ENCODE results near the gene TFCP2L1.
A peak's percentile ranks its signal among the peaks of the same experiment; 100 is the strongest.

Gene TFCP2L1

DNA sequence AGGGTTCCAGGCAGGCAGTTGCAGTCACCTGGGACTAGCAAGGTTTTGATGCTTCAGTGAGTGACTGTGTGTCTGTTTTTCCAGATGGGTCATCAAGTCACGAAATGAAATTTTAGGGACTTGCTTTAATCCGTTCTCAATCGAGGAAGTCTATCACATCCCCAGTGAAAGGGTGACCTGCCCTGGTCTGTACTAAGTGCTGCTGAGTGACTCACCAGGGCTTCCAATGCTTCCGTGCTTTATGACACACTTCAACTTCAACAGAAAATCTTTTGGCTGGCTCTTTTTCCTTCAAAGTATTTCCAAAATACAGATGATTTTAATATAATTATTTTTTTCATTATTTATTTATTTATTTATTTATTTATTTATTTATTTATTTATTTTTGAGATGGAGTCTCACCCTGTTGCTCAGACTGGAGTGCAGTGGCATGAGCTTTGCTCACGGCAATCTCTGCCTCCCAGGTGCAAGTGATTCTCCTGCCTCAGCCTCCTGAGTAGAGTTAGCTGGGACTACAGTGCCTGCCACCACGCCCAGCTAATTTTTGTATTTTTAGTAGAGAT, 18.4 kb downstream of the TFCP2L1 start:
- no peak for DNase-seq

DNA sequence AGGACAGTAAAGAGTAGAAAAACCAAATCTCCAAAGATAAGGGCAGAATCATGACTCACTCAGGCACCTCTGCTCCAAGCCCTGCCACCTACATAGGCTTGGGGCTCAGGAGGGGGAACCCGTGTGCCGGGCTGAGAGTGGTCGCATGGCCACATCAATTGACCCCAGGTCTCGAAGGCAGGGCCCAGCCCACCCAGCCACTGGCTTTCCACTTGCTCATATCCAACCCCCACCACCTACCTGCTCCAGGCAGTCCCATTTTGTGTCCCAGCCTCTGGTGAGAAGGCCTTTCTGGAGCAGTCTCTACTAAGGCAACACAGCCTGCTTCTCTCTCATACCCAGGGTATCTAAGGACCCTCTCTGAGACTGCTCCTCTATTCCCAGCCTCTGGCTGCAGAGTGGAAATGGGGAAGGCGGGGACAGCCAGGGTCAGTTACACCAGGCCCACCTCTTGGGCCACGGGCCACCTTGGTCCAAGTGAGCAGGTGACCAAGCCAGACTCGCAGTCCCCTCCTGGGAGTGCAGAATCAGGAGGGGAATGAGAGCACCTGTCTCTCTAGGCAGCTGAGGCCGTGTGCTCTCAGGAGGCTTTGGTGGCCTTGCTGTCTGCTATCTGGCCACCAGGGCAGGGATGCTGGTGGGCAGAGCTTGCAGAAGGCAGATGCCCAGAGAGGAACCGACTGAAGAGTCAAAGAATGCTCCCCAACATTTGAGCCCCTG, 20.8 kb downstream of the TFCP2L1 start:
- DNase-seq = no peak

DNA sequence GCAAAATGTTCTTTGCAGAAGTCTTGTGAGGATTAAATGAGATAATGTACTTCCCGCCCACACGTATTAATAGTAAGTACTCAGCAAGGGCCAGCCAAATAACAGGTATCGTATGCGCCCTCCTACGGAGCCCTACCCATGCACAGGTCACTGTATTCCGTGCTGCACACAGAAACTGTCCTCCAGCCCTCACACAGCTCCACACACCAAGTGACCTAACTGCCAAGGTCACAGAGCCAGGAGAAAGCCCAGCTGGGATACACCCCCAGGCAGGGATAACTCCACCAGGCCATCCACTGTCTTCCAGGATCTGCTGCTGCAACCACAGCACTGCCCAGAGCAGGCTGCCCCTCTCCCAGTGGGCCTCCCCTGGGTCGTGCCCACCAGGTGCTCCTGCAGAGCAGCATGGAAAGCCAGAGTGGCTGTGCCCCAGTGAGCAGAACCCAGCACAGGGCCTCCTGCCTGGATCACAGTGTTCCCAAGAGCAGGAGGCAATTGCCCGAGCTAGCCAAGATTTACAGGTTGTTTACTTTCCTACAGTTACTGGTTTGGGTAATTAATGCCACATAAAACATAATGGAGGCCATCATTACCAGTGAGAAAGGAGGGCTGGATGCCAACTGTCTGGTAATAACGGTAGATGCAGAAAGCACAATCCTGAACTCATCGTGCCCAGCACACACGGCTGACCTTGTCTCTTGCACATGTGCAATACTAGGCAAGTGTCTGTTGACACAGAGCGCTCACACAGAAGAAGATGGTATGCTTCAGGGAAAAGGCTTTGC, 24.4 kb downstream of the TFCP2L1 start:
- DNase-seq = peak; percentile 29

DNA sequence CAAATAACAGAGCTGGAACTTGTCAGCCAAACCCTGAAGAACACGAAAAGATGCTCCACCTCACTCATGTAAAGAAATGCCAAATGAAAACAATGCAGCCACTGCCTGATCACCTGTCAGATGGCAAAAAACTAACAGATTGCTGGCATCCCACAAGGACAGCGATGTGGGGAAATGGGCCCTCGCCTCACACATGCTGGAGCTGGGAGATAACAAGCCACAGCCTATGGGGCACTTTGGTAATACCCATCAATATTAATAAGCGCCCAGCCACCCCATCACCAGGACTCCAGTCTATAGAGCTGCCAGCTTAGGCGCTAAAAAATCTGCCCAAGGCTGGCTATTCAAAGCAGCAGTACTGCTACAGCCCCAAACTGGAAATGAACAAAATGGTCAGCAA, 27.0 kb downstream of the TFCP2L1 start:
- DNase-seq = no peak

DNA sequence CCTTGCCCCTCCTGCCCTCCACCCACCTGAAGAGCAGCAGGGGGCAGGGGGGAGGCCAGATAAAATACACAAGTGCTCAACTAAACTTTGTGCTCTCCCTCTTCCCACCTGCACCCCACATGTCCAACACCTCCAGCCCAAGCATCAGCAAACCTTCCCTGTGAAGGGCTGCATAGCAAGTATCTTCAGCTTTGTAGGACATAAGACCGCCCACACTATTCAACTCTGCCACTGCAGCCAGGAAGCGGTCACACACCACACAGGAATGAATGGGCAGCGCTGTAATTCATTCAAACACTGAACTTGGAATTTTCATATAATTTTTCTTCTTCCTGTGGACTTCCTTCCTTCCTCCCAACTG, 27.5 kb downstream of the TFCP2L1 start:
- DNase-seq = no peak

DNA sequence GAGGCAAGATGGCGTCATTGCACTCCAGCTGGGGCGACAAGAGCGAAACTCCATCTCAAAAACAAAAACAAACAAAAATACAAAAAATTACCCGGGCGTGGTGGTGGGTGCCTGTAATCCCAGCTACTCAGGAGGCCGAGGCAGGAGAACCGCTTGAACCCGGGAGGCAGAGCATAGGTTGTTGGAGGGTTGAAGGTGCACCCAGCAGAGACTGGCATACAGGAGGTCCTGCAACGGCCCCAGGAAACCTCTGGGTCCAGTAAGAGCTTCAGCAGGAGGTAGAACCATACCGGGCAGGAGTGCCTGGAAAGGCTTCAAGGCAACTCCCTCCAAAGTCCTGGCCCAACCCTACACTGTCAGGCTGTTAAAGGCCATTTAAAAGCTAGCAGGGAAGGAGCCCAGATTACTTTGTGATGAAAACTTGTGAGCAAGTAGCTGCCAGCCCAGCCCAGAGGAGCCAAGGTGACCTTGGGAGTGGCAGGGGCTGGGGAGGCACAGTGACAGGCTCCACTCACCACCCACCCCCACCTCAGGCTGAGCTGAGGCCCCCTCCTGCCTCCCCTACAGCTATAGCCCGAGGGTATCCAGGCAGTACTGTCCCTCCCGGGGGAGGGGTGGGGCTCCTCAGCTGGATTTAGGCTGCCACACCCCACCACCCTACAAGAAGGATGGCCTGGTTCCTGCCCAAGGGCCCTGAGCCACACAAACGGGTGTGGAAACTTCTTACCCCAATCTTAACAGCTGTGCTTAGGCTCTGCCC, 28.1 kb downstream of the TFCP2L1 start:
- DNase-seq = no peak

DNA sequence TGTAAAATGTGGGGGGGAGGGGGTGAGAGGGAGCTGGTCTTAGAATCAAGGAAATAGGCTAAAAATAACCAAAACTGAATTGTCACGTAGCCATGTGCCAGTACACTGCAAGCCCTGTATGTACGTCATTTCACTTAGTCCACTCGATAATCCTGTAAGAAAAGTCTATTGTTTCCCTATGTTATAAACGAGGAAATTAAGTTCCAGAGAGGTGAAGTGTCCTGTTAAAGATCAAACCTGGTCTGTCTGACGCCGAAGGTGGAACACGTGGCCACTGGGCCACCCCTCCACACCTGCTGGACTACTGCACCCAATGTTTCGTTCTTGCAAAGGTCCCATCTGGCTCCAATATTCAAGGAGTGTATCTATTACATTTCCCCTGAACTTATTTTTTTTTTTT, 29.6 kb downstream of the TFCP2L1 start:
- no peak for DNase-seq

DNA sequence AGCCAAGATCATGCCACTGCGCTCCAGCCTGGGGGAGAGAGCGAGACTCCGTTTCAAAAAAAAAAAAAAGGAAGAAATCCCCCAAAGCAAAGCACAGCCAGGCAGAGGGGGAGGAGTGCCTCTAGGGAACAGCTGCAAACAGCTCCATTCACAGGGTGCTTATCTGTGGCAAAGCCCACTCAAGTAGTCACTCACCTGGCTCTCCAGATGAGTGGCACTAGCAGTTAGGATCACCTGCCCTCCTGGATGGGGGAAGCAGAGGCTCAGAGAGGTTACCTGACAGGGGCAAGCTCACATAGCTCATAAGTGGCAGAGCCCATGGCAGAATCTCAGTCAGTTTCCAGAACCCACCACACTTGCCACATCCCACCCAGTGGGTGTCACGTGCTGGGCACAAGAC, 30.3 kb downstream of the TFCP2L1 start:
- no peak for DNase-seq

DNA sequence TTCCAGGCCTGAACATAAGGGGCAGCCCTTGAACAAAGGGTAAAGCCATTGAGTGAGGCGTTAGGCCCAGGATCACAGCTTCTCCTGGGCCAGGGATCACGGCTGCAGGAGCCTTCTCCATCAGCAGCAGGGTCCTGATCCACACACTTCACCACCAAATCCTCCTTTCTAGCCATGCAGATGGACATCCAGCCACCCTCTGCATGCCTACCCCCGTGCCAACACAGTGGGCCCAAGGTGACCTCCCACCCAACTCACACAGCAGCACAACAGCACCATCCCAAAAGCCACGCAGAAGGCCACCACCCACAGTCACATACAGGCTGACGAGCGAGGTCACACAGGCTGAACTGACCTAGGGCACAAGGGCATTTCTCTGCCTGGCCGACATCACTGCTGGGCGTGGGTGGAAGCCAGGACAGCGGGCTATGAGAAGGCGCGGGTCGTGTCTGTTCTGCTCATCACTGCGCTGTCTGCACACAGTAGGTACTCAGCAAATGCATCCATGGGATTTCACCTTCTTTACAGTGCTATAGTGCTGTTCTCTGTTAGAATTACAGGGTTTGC, 31.2 kb downstream of the TFCP2L1 start:
- DNase-seq = no peak

DNA sequence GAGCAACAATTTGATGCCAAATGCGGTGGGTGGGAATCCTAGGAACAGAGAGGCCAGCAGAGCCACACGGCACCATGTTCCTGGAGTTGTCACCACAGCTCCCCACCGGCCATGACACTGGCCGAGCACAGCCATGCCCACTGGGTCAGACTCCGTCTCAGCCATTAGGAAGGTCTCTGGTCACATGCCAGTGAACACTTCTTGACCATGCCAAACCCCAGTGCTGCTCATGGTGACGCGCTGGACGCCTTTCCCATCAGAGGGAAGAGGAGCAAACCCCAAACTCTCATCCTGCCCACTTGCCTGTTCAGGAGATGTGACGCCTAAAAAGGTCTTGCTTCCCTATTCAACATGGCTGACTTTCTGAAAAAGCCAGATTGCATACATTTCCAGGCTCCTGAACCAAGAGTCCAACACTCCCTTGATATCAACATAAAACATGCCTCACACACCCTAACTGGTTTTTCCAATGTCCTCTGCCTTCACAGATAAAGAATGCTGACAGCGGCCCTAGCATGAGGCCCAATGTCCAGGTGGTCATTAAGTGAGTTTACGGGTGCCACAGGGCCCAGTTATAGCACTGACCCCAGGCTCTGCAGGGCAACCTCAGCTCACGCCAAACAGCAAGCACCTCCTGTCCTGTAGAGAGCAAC, 31.9 kb downstream of the TFCP2L1 start:
- no peak for DNase-seq

DNA sequence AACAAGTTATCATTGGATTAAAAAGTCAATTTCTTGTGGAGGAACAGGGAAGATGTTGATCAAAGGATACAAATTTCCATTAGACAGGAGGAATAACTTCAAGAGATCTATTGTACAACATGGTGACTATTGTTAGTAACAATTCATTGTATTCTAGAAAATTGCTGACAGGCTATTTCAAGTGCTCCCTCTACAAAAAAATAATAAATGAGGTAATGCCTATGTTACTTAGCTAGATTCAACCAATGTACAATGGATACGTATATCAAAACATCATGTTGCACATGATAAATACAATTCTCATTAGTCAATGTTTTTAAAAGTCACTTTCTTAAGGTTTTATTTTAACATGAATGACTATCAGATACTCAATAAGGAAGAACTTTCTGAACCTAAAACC, 33.5 kb downstream of the TFCP2L1 start:
- DNase-seq = no peak

DNA sequence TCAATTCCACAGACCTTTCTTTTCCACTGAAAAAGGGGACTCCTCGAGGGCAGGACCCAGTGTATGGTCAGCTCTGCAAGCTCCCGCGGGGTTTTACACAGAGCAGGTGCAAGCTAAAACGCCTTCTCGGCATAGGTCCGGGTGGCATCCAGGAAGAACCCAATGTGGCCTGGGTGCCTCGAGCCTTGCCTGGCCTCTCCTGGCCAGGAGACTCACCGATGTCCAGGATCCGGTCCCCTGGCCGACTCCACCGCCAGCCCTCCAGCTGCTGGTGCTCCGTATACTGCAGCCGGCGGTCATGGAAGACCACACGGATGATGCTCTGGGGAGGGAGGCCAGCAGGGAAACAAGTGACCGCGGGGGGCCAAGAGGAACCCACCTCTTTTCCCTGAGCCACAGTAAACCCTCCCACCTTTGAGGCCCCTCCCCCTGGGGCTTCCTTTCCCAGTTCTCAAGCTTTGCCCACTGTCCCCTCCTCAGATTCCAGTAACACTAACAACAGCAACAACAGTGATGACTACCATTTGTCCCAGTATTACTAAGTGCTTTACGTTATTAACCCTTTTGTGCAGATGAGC, 36.1 kb downstream of the TFCP2L1 start:
- no peak for DNase-seq

DNA sequence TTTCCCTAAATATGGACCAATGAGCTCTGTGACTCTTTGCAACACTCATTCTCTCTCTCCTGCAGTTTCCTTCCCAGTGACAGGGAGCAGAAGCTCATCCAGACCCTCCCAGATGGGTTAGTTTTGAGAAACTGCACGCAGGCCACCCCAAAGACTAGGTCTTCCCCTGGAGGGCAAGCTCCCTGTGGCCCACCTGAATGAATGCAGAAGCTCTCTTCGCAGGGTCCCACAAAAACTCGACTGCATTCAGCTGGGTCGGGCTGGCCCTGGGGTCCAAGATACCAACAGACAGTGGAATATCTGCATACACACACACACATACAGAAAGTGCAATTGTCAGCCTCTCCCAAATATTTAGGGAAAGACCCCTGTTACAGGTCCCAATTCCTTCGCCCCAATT, 37.0 kb downstream of the TFCP2L1 start:
- DNase-seq = no peak

DNA sequence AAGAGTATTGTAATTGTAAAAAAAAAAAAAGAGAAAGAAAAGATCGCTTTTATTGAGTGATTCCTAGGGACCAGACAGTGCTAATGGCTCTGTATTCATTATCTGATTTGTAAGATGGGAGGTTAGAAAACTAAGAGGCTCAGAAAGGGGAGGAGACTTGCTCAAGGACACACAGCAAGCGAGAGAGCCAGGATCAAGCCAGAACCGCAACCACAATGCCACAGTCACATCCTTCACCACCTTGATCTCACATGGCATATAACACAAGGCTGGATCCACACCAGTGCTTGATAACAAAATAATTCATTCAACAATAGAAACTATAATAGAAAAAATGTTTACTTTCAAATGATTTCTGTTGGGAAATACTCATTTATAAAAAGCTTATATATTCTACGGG, 37.5 kb downstream of the TFCP2L1 start:
- no peak for DNase-seq

DNA sequence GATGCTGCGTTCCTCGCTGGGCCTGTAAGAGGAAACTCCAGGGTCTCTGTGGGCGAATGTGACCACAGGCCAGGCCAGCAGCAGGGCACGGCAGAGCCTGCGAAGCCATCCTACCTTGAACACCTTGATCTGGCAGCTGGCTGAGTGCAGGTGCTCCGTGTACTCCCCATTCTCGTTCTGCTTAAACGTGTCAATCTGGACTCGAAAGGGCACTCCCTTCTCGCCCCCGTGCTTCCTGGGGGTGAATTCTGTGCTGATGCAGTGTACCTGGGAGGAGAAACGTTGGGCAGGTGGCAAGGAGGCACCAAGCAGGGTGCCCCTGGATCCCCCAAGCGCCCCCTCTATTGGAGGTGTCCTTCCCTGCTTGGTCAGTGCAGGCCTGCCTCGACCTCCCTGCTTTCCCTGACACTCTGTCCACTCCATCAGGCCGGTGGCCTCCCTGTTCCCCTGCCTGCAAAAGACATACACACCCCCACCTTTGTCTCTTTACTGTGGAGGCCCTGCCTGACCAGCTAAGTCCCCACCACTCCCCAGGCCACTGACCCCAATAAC, 38.2 kb downstream of the TFCP2L1 start:
- no peak for DNase-seq

DNA sequence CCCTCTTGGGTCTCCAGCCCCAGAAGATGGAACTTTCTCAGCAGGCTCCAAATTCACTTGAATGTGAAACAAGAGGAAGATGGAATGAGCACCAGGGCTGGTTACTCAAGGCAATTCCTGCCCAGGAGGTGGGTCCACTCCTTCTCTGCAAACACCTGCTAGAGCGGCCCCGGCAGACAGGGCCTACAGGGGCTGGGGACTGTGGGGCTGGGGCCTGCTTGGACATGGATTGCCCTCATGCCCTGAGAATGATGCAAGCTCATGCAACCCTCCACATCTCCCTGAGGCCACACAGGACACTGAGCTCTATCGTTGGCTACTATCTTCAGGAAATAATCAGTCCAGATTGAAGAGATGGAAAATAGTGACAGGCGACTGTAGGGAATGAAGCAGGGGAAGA, 39.1 kb downstream of the TFCP2L1 start:
- no peak for DNase-seq

DNA sequence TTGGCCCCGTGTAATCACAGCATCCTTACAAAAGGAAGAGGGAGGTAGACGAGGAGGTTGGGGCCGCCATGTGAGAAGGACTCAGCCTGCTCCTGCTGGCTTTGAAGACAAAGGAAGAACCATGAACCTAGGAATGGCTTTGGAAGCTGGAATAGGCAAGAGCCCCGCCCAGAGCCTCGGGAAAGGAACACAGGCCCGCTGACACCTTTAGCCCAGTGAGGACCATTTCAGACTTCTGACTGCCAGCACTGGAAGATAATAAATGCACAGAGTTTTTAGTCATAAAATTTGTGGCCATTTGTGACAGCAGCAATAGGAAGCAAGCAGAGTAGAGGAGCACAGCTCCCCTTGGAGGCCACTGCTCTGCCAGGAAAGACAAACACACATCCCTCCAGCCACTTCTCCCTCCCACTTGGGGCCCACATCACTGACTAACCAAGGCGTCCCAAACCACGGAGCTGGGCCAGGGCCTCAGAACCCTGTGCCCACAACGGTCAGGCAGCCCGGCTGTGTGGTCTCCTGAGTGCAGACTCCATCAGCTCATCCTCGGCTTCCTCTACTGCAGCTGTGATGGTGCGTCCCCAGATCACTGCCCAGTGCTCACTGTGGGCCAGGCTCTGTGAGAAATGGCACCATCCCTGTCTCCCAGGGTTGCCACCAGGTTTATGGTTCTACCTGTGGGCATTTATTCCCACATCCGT, 39.7 kb downstream of the TFCP2L1 start:
- DNase-seq = no peak

DNA sequence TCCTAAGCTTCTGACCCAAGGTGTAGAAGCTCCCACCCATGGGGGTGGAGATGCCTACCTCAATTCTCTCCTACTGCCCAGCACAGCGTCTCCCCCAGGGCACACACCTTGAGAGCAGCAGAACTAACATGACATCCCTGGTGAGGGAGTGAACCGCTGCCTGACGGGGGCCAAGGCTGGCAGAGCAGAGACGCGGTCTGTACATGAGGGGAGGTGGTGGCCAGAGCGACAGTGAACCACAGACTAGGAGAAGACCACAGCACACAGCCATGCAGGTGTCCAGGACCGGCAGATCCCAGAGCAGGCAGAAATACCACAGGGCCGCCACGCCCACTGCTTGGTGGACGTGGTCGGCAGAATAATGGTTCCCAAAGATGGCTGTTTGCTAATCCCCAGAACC, 40.4 kb downstream of the TFCP2L1 start:
- no peak for DNase-seq

DNA sequence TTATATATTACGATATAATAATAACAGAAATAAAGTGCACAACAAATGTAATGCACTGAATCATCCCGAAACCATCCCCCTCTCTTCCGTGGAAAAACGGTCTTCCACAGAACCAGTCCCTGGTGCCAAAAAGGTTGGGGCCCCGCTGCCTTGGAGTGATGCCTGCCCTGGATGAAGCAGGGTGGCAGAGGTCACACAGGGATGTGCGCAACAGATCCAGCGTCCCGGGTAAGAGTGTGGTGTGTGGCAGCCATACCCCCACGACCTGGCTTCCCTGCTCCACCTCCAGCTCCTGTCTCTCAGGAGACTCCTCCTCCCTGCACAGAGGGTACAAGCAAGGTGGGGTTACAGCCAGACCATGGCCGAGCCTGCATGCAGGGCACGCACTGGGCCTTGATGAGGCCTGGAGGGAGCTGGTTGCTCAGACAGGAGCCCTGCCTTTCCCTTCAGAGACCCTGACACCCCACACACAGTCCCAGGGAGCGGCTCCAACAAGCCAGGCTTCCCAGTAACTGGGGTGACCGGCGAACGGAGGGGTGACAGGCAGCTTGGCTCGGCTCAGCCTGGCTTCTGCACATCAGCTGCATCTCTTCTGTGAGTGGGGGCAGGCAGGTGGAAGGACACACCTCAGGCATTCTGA, 41.1 kb downstream of the TFCP2L1 start:
- DNase-seq = no peak

DNA sequence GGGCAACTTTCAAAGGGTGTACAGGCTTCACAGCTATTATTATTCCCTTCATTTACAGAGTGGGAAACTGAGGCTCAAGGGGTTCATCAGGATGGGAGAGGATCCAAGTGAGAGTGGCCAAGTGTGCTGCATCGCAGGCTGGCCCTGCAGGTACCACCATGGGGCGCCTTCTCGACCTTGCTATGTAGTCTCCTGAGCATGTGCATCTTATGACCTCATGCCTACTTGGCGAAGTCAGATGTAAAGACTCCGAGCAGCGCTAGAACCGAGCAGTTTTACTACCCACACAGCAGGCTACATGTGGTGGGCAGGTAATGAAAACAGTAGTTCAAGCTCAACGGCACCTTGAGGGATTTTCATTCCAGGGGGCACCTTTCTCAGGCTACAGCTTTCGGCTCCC, 42.0 kb downstream of the TFCP2L1 start:
- no peak for DNase-seq

Data from NCI-H748 treated with DMSO at 0.1 percent for 48 hours (cell line).